ENCODE measurements around the gene PRLH. TPM values are rescaled to one million over a fixed set of nuclear protein-coding genes. Genes with fewer than 3 reads are reported as not detected.
A peak's percentile ranks its signal among the peaks of the same experiment; 100 is the strongest.

PRLH gene
- total RNA-seq, 1 donor from 2014 or later = not detected

DNA sequence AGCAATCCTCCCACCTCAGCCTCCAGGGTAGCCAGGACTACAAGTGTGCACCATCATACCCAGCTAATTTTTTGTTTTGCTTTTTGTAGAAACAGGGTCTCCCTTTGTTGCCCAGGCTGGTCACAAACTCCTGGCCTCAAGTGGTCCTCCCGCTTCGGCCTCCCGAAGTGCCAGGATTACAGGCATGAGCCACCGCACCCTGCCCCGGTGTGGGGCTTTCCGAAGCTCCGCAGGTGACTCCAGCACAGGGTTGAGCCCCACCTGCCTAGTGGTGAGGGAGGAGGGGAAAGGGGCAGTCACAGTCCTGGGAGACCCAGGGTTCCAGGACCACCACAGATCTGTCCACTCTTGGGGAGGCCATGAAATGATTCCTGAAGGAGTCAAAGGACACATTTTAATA, 5.2 kb downstream of the PRLH start:
- peaks cover 16% of the 10 kb centered on the region for H3K4me1 Mint-ChIP-seq (ENCODE audit: unreplicated experiment)

DNA sequence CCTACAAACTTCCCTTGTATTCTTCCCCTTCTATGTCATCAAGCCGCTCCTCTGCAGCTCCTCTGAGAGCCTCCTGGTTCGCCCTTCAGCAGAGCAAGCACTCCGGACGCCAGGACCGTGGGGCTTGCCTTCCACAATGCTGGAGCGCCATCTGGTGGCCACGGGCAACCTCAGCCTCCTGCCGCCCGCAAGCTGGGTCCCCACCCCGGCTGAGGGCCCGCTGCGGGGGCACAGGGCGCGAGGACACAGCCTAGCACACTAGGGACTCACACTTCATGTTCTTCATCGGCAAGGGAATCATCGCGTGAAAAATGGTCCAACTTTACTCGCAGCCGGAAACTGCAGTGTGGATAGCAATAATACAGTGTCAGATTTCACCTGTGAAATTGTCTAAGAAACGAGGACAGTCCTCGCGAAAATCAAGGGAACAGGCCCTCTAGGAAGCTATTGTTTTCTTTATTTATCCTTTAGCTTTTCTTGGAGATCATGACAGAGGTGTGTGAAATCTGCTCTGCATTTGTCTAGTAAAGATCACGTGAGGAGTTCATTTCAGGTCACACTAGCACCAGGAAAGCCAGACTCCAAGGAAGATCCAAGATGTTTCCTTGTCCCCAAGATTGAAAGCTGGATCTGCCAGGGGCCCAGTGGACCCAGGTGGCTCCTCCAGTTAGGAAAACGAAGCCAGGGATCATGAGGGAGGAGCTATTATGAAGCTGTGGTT, 5.8 kb downstream of the PRLH start:
- Mint-ChIP-seq H3K36me3 (ENCODE audit: unreplicated experiment) (no peaks in the 10 kb centered on the region), H3K4me1 (ENCODE audit: unreplicated experiment) (peaks cover 16% of the 10 kb centered on the region), H3K9me3 (ENCODE audit: unreplicated experiment) (no peaks in the 10 kb centered on the region), H3K27me3 (ENCODE audit: unreplicated experiment) (no peaks in the 10 kb centered on the region), H3K4me3 (ENCODE audit: unreplicated experiment) (peak overlapping the region; percentile 44), H3K27ac (ENCODE audit: unreplicated experiment) (peak overlapping the region; percentile 87)
- peak; percentile 100 for TF ChIP-seq CTCF (IDR thresholded peaks at IDR 0.05)
- peak; percentile 97 for DNase-seq (ENCODE audit: extremely low spot score, unreplicated experiment)

More for the DNA sequence above, 5.2 kb downstream of the PRLH start:
- Mint-ChIP-seq H3K9me3 (ENCODE audit: unreplicated experiment) (no peaks in the 10 kb centered on the region), H3K4me3 (ENCODE audit: unreplicated experiment) (no peak overlapping the region), H3K27me3 (ENCODE audit: unreplicated experiment) (no peaks in the 10 kb centered on the region), H3K36me3 (ENCODE audit: unreplicated experiment) (no peaks in the 10 kb centered on the region), H3K27ac (ENCODE audit: unreplicated experiment) (peak overlapping the region; percentile 87)
- TF ChIP-seq CTCF (IDR thresholded peaks at IDR 0.05) = no peak
- DNase-seq (ENCODE audit: extremely low spot score, unreplicated experiment) = no peak

DNA sequence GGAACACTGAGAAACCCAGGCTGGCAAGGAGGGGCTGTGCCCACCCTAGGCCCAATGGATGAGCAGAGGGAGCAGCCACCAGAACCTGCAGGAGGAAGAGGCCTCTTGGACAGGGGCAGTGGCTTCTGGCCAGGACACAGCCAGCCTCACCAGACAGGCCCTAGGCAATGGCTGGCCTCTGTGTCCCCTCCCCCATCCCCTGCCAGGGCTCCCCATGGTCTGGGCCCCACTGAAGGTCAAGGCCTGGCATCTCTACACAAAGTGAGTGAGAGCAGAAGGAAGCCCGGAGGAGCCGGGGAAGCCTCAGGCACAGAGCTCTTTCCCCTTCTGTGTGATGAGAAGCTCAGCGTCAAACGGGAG, 6.3 kb downstream of the PRLH start:
- H3K4me1 Mint-ChIP-seq (ENCODE audit: unreplicated experiment) = peaks cover 16% of the 10 kb centered on the region
- no peaks in the 10 kb centered on the region for H3K27me3 Mint-ChIP-seq (ENCODE audit: unreplicated experiment)
- no peak for DNase-seq (ENCODE audit: extremely low spot score, unreplicated experiment)
- no peak for TF ChIP-seq CTCF (IDR thresholded peaks at IDR 0.05)
- H3K27ac Mint-ChIP-seq (ENCODE audit: unreplicated experiment) = peak overlapping the region; percentile 87
- H3K9me3 Mint-ChIP-seq (ENCODE audit: unreplicated experiment) = no peaks in the 10 kb centered on the region
- no peaks in the 10 kb centered on the region for H3K36me3 Mint-ChIP-seq (ENCODE audit: unreplicated experiment)
- H3K4me3 Mint-ChIP-seq (ENCODE audit: unreplicated experiment) = no peak overlapping the region

- Mint-ChIP-seq H3K4me1 (ENCODE audit: unreplicated experiment) (peaks cover 16% of the 10 kb centered on the region), H3K4me3 (ENCODE audit: unreplicated experiment) (no peak overlapping the region), H3K9me3 (ENCODE audit: unreplicated experiment) (no peaks in the 10 kb centered on the region), H3K27ac (ENCODE audit: unreplicated experiment) (no peak overlapping the region), H3K36me3 (ENCODE audit: unreplicated experiment) (no peaks in the 10 kb centered on the region), H3K27me3 (ENCODE audit: unreplicated experiment) (no peaks in the 10 kb centered on the region)
- no peak for DNase-seq (ENCODE audit: extremely low spot score, unreplicated experiment)
- no peak for TF ChIP-seq CTCF (IDR thresholded peaks at IDR 0.05)
Observed at GRCh38 chr2:237573721-237574415, 7.5 kb downstream of the PRLH start.

DNA sequence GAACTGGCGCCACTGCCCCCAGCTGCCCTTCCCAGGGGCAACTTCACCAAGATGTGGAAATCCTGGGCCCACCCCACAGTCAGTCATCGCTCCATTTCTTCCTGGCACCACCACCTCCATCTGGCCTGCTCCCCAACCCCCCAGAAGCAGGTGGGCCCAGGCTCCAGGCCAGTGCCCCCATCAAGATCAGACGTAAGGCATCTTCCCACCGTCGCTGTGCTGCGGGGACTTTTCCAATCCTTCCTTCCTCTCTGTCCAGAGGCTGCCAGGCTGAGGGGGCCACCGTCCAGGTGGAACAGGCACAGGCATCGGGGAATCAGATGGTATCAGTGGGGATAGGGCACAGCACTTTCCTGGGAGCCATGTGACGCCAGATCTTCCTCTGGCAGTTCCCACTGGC, 8.1 kb downstream of the PRLH start:
- Mint-ChIP-seq H3K4me1 (ENCODE audit: unreplicated experiment) (peaks cover 16% of the 10 kb centered on the region), H3K36me3 (ENCODE audit: unreplicated experiment) (no peaks in the 10 kb centered on the region), H3K4me3 (ENCODE audit: unreplicated experiment) (no peak overlapping the region), H3K27me3 (ENCODE audit: unreplicated experiment) (no peaks in the 10 kb centered on the region), H3K9me3 (ENCODE audit: unreplicated experiment) (no peaks in the 10 kb centered on the region), H3K27ac (ENCODE audit: unreplicated experiment) (no peak overlapping the region)
- TF ChIP-seq CTCF (IDR thresholded peaks at IDR 0.05) = no peak
- no peak for DNase-seq (ENCODE audit: extremely low spot score, unreplicated experiment)

Data from osteocyte (in vitro differentiated cells).